Activated CD8-positive, alpha-beta memory T cell treated with anti-CD3 and anti-CD28 coated beads, Interleukin-2, amount 50 U/mL, for 24 hours (primary cell): ENCODE data around the gene HM13.
"Not testable (repeated sequence)": the region's sequence is repeated elsewhere in the genome, so short reads cannot be mapped to it uniquely, and the experiment has no call there.

Experiments used
- DNase-seq: peaks from one replicate; pipeline ENCODE4 v3.0.0-alpha.2; 2020; ENCODE audit errors: extremely low read depth

HM13 gene

GRCh38 chr20:31500527-31500926 is 13.7 kb upstream of the HM13 start:
- no peak for DNase-seq

- not testable (repeated sequence) for DNase-seq
Observed at GRCh38 chr20:31502884-31503673, 11.2 kb upstream of the HM13 start.

GRCh38 chr20:31505903-31506302 is 8.3 kb upstream of the HM13 start:
- DNase-seq = no peak

- no peak for DNase-seq
Observed at GRCh38 chr20:31508517-31509244, 5.6 kb upstream of the HM13 start.

GRCh38 chr20:31515072-31515774 is 981 bp downstream of the HM13 start:
- no peak for DNase-seq

- no peak for DNase-seq
Observed at GRCh38 chr20:31515775-31516107, 1.5 kb downstream of the HM13 start.

- DNase-seq = no peak
Observed at GRCh38 chr20:31516166-31516565, 1.9 kb downstream of the HM13 start.

- no peak for DNase-seq
Observed at GRCh38 chr20:31516651-31517050, 2.4 kb downstream of the HM13 start.

GRCh38 chr20:31517373-31517772 is 3.1 kb downstream of the HM13 start:
- no peak for DNase-seq

- not testable (repeated sequence) for DNase-seq
Observed at GRCh38 chr20:31521267-31521666, 7.0 kb downstream of the HM13 start.

- DNase-seq = no peak
Observed at GRCh38 chr20:31522731-31523130, 8.5 kb downstream of the HM13 start.

- DNase-seq = no peak
Observed at GRCh38 chr20:31523361-31524283, 9.4 kb downstream of the HM13 start.

- no peak for DNase-seq
Observed at GRCh38 chr20:31527266-31527665, 13.0 kb downstream of the HM13 start.

- DNase-seq = no peak
Observed at GRCh38 chr20:31535298-31535697, 21.1 kb downstream of the HM13 start.

- DNase-seq = no peak
Observed at GRCh38 chr20:31536575-31536974, 22.3 kb downstream of the HM13 start.

- DNase-seq = no peak
Observed at GRCh38 chr20:31537116-31537871, 23.1 kb downstream of the HM13 start.

GRCh38 chr20:31537890-31538289 is 23.6 kb downstream of the HM13 start:
- DNase-seq = no peak

GRCh38 chr20:31538326-31538725 is 24.1 kb downstream of the HM13 start:
- no peak for DNase-seq

- not testable (repeated sequence) for DNase-seq
Observed at GRCh38 chr20:31539636-31540035, 25.4 kb downstream of the HM13 start.

- no peak for DNase-seq
Observed at GRCh38 chr20:31540406-31540805, 26.2 kb downstream of the HM13 start.
